ENCODE results near the gene CCDC182.

- TF ChIP-seq ZBTB49 (tag by site-specific recombination; IDR thresholded peaks at IDR 0.05; ENCODE audit: low read depth), result no peak
- TF ChIP-seq CTCF (tag by site-specific recombination; IDR thresholded peaks at IDR 0.05), result no peak
- no peak for TF ChIP-seq ZBTB26 (tag by site-specific recombination; optimal IDR thresholded peaks at IDR 0.05)
- no peak for TF ChIP-seq ZNF777 (tag by site-specific recombination; IDR thresholded peaks at IDR 0.05; ENCODE audit: borderline replicate concordance)
- TF ChIP-seq ZNF830 (tag by site-specific recombination; IDR thresholded peaks at IDR 0.05; ENCODE audit: low read depth), result no peak
- no peak for TF ChIP-seq ZNF24 (tag by site-specific recombination; IDR thresholded peaks at IDR 0.05)
- no peak for TF ChIP-seq GLI4 (tag by site-specific recombination; IDR thresholded peaks at IDR 0.05)
- no peak for TF ChIP-seq MYNN (tag by site-specific recombination; IDR thresholded peaks at IDR 0.05; ENCODE audit: borderline replicate concordance)
- TF ChIP-seq ZNF488 (tag by site-specific recombination; IDR thresholded peaks at IDR 0.05), result no peak
- no peak for TF ChIP-seq ZNF549 (tag by site-specific recombination; IDR thresholded peaks at IDR 0.05)
- no peak for TF ChIP-seq TRIM28 (IDR thresholded peaks at IDR 0.05; ENCODE audit: borderline replicate concordance, low read length)
- no peak for TF ChIP-seq ZNF701 (tag by site-specific recombination; IDR thresholded peaks at IDR 0.05)
- no peak for TF ChIP-seq ZNF10 (tag by site-specific recombination; IDR thresholded peaks at IDR 0.05)
- TF ChIP-seq ATF2 (tag by site-specific recombination; IDR thresholded peaks at IDR 0.05; ENCODE audit: low read depth), result no peak
These were observed 41.8 kb downstream of the CCDC182 start for GRCh38 chr17:57703273-57703672.
